ENCODE measurements around the gene GAL3ST3. TPM values are rescaled to one million over a fixed set of nuclear protein-coding genes. Genes with fewer than 3 reads are reported as not detected.
A peak's percentile ranks its signal among the peaks of the same experiment; 100 is the strongest.
"Not testable (repeated sequence)": the region's sequence is repeated elsewhere in the genome, so short reads cannot be mapped to it uniquely, and the experiment has no call there.

The GAL3ST3 gene
- total RNA-seq (ENCODE audit: low replicate concordance), result 3.7 TPM in 1 of 2 replicates, not detected in the other
- long read RNA-seq, result 0 reads

DNA sequence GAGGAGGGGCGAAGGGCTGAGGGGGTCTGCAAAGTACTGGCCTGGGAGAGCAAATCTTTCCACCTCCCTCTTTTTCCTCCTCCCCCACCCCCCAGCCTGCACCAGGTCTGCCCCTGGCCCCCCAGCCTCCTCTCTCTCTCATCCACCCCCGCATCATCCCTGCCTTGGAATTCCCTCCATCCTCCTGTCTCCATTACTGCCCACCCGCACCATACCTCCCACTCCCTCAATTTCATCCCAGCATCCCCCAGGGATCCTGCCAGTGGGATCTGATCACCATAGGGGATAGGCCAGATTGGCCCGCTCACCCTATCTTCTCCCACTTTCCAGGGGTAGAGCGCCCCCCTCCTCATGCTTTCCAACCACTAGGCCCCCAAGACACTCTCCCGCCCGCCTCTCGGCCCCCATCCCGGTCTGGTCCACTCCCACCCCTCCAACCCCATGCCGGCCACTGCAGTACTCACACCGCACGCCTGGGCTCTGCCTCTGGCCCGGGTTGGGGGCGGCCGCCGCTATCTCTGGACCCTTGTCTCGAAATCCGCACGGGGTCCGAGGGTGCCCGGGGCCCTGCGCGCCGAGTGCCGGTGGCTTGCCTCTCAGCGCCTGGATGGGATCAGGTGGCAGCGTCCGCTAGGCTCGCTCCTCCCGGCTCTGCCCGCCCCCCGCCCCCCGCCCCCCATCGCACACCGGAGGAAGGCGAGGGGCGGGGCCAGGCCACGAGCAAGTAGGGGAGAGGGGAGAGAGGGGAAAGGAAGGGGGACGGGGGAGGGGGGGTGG is at the start of gene GAL3ST3:
Gene GAL3ST3, minus strand, starts transcription at position 615 of the 777 bp plus-strand sequence. CDS start 3,746 bp downstream, outside the sequence.
- peaks cover 20% of the 10 kb centered on the region for H3K4me1 Mint-ChIP-seq (ENCODE audit: unreplicated experiment)

GRCh38 chr11:66092125-66092524 is 43.2 kb upstream of the GAL3ST3 start:
- H3K27ac Mint-ChIP-seq; DNase-seq (ENCODE audit: extremely low spot score, unreplicated experiment); H3K4me3 Mint-ChIP-seq; H3K36me3 Mint-ChIP-seq; H3K9me3 Mint-ChIP-seq; H3K4me1 Mint-ChIP-seq (ENCODE audit: unreplicated experiment); H3K27me3 Mint-ChIP-seq: not testable (repeated sequence)

More for the DNA sequence above, at the start of gene GAL3ST3:
- Mint-ChIP-seq H3K27me3 (peaks cover 11% of the 10 kb centered on the region), H3K9me3 (no peaks in the 10 kb centered on the region), H3K27ac (no peak within 1 kb of the TSS), H3K36me3 (peaks cover 7% of the 10 kb centered on the region), H3K4me3 (peak within 1 kb of the TSS; percentile 72)
- TF ChIP-seq, protein P1, sequence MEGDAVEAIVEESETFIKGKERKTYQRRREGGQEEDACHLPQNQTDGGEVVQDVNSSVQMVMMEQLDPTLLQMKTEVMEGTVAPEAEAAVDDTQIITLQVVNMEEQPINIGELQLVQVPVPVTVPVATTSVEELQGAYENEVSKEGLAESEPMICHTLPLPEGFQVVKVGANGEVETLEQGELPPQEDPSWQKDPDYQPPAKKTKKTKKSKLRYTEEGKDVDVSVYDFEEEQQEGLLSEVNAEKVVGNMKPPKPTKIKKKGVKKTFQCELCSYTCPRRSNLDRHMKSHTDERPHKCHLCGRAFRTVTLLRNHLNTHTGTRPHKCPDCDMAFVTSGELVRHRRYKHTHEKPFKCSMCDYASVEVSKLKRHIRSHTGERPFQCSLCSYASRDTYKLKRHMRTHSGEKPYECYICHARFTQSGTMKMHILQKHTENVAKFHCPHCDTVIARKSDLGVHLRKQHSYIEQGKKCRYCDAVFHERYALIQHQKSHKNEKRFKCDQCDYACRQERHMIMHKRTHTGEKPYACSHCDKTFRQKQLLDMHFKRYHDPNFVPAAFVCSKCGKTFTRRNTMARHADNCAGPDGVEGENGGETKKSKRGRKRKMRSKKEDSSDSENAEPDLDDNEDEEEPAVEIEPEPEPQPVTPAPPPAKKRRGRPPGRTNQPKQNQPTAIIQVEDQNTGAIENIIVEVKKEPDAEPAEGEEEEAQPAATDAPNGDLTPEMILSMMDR (conservative IDR thresholded peaks at IDR 0.05), result peak; percentile 45
- DNase-seq (ENCODE audit: extremely low spot score, unreplicated experiment), result no peak

DNA sequence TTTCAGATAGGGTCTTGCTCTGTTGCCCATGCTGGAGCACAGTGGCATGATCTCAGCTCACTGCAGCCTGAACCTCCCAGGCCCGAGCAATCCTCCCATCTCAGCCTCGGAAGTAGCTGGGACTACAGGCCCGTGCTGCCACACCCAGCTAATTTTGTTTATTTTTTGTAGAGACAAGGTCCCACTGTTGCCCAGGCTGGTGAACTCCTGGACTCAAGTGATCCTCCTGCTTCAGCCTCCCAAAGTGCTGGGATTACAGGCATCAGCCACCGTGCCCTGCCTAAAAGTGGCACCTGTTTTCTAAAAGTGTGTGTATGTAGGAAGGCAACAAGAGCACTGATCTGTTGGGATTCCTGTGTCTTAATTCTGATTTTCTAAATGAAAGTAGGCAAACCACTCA is 41.3 kb upstream of the GAL3ST3 start:
- DNase-seq (ENCODE audit: extremely low spot score, unreplicated experiment), result no peak
- TF ChIP-seq, protein P1 (conservative IDR thresholded peaks at IDR 0.05), result no peak
- Mint-ChIP-seq H3K4me1 (ENCODE audit: unreplicated experiment) (peaks cover 11% of the 10 kb centered on the region), H3K9me3 (no peaks in the 10 kb centered on the region), H3K27ac (no peak overlapping the region), H3K4me3 (no peak overlapping the region), H3K27me3 (no peaks in the 10 kb centered on the region), H3K36me3 (peaks cover 4% of the 10 kb centered on the region)

- Mint-ChIP-seq H3K4me3 (no peak overlapping the region), H3K9me3 (no peaks in the 10 kb centered on the region), H3K36me3 (peaks cover 4% of the 10 kb centered on the region), H3K27ac (no peak overlapping the region), H3K4me1 (ENCODE audit: unreplicated experiment) (peaks cover 24% of the 10 kb centered on the region), H3K27me3 (no peaks in the 10 kb centered on the region)
- TF ChIP-seq, protein P1 (conservative IDR thresholded peaks at IDR 0.05), result no peak
- DNase-seq (ENCODE audit: extremely low spot score, unreplicated experiment), result no peak
Measured at GRCh38 chr11:66089067-66089466, 40.1 kb upstream of the GAL3ST3 start.

GRCh38 chr11:66087148-66087908 is 38.4 kb upstream of the GAL3ST3 start:
- no peaks in the 10 kb centered on the region for H3K27me3 Mint-ChIP-seq
- no peak overlapping the region for H3K27ac Mint-ChIP-seq
- TF ChIP-seq, protein P1 (conservative IDR thresholded peaks at IDR 0.05), result no peak
- no peak for DNase-seq (ENCODE audit: extremely low spot score, unreplicated experiment)
- H3K36me3 Mint-ChIP-seq, result peaks cover 4% of the 10 kb centered on the region
- peaks cover 37% of the 10 kb centered on the region for H3K4me1 Mint-ChIP-seq (ENCODE audit: unreplicated experiment)
- H3K9me3 Mint-ChIP-seq, result no peaks in the 10 kb centered on the region
- no peak overlapping the region for H3K4me3 Mint-ChIP-seq

Measured in type B pancreatic cell (in vitro differentiated cells).